NT2/D1 (cell line): ENCODE data around the gene NT5C1B.

Experiments
- SUZ12 ChIP-seq: IDR thresholded peaks from 2 replicates; pipeline ENCODE4 v1.6.1; 2011; ENCODE audit not compliant: insufficient read length, insufficient read depth; ENCODE audit errors: extremely low read depth
- ZNF274 ChIP-seq: IDR thresholded peaks from 2 replicates; pipeline ENCODE4 v1.6.1; 2011; ENCODE audit warnings: mild to moderate bottlenecking, low read depth, low read length

DNA sequence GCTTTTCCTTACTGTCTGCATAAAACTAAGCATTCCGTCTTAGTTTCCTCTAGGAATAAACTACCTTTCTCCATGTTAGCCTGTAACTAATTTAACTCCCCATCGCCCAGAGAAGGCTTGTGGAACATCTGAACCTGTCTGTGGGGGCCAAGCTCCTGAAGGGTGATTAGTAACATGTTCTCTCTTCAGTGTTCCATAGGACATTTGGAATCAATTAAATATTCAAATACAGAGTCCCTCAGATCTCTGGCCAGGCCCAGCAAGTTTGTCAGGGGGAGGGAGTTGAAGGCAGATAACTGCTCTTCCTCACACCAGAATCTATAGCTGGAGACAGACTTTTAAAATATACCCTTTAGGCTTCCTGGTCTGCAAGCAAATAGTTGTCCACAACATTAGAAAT lies 37.7 kb downstream of the NT5C1B start:
- TF ChIP-seq SUZ12 (no peak), ZNF274 (no peak)
